ENCODE results near the gene GALNT9. TPM values are rescaled to one million over a fixed set of nuclear protein-coding genes. Genes with fewer than 3 reads are reported as not detected.

GALNT9 gene
- total RNA-seq, 1 experiment from 2014 or later = 2.6 TPM

DNA sequence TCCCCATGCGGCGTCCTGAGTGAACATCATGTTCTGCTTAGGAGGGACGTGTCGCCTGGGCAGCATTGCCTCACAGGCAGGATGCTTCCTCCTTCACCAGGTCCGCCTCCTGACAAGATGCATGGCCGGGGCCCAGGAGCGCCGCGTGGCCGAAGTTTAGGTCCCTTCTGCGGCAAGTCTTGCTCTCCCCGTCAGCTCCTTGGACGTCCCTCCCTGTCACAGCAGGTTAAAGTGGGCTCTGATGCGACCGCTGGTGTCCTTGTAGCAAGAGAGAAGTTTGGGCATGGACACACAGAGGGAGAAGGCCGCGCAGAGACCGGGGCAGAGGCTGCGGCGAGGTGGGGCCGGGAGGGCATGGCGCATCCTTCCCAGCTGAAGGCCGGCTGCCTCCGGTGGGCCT, 9.4 kb upstream of the GALNT9 start:
- ChIA-PET RAD21 (ENCODE audit: low non-redundant PET in 1 of 2, low total read pairs in 2 of 2, uncharacterized antibody in 2 of 2, unreplicated experiment in 2 of 2) (no interaction called here), CTCF (no interaction called here), POLR2A (no interaction called here)
- no peak for ATAC-seq
- no peaks in the 10 kb centered on the region for H4K20me1 ChIP-seq (ENCODE audit: insufficient read depth)
- H2AFZ ChIP-seq (ENCODE audit: low read depth, low read length, poor library complexity, severe bottlenecking) = no peak overlapping the region
- no peaks in the 10 kb centered on the region for H3K4me1 ChIP-seq (ENCODE audit: control insufficient read depth in 1 of 2, insufficient read depth in 2 of 2, low read length in 2 of 2)
- H3K36me3 ChIP-seq (ENCODE audit: control insufficient read depth in 1 of 2, insufficient read depth in 2 of 2, low read length in 2 of 2) = no peaks in the 10 kb centered on the region
- H3K9me3 ChIP-seq (ENCODE audit: control insufficient read depth in 1 of 2, insufficient read depth in 1 of 2, low read depth in 1 of 2, low read length in 2 of 2) = no peaks in the 10 kb centered on the region
- intact Hi-C loops (cut with micrococcal nuclease) = no loop called here
- no peak for DNase-seq (ENCODE audit: low read depth, low spot score)
- H3K9me2 ChIP-seq (ENCODE audit: insufficient read depth) = no peaks in the 10 kb centered on the region
- H3K27me3 ChIP-seq (ENCODE audit: insufficient read depth, low read length) = no peaks in the 10 kb centered on the region
- H3K4me3 ChIP-seq (replicated peaks in 1 of 2; ENCODE audit: low read depth in 1 of 2, low read length in 2 of 2) = no peak overlapping the region
- no peak overlapping the region for H3K4me2 ChIP-seq (ENCODE audit: low read length)
- no TSS peak for BruUV-seq (replicated peaks)
- H3K27ac ChIP-seq (ENCODE audit: low read depth, low read length) = no peak overlapping the region
- H3K79me2 ChIP-seq (ENCODE audit: insufficient read depth, low read length) = no peaks in the 10 kb centered on the region
- TF ChIP-seq RAD21 (IDR thresholded peaks at IDR 0.05; ENCODE audit: low read depth) = no peak
- TF ChIP-seq EZH2 (IDR thresholded peaks at IDR 0.05) = no peak
- TF ChIP-seq SP1 (IDR thresholded peaks at IDR 0.05; ENCODE audit: low read depth) = no peak
- no peak for TF ChIP-seq POLR2A (IDR thresholded peaks at IDR 0.05; ENCODE audit: borderline replicate concordance, extremely low read depth, insufficient read depth, insufficient read length)
- TF ChIP-seq YY1 (IDR thresholded peaks at IDR 0.05; ENCODE audit: extremely low read depth, insufficient replicate concordance, low read depth, low read length) = no peak
- no peak for TF ChIP-seq EZH2phosphoT487 (IDR thresholded peaks at IDR 0.05; ENCODE audit: borderline replicate concordance)
- H3K9ac ChIP-seq (ENCODE audit: low read length) = no peak overlapping the region

DNA sequence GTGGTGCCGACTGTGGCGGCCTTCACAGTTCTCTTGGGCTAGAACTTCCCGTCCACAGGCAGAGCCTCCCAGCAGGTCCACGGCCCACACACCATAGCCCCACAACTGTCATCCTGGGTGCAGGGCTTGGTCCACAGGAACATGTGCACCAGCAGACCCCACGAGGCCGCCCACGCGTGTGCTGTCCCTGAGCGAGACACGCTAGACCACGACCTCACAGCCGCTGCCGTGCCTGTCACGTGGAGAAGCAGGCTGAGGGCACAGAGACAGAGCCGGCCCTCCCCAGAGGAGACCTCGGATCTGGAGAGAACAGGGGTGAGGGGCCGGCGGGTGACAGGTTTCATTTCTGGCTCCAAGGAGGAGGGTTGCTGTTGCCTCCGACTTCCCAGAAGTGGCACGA, 8.9 kb upstream of the GALNT9 start:
- intact Hi-C loops (cut with micrococcal nuclease) = no loop called here
- no peaks in the 10 kb centered on the region for H3K4me1 ChIP-seq (ENCODE audit: control insufficient read depth in 1 of 2, insufficient read depth in 2 of 2, low read length in 2 of 2)
- no peak for TF ChIP-seq SRF (IDR thresholded peaks at IDR 0.05; ENCODE audit: low read depth)
- TF ChIP-seq, protein P1, sequence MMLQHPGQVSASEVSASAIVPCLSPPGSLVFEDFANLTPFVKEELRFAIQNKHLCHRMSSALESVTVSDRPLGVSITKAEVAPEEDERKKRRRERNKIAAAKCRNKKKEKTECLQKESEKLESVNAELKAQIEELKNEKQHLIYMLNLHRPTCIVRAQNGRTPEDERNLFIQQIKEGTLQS (IDR thresholded peaks at IDR 0.05) = no peak
- H3K9me2 ChIP-seq (ENCODE audit: insufficient read depth) = no peaks in the 10 kb centered on the region
- no peak overlapping the region for H3K4me3 ChIP-seq (replicated peaks in 1 of 2; ENCODE audit: low read depth in 1 of 2, low read length in 2 of 2)
- no peak overlapping the region for H2AFZ ChIP-seq (ENCODE audit: low read depth, low read length, poor library complexity, severe bottlenecking)
- no peak overlapping the region for H3K4me2 ChIP-seq (ENCODE audit: low read length)
- H3K79me2 ChIP-seq (ENCODE audit: insufficient read depth, low read length) = no peaks in the 10 kb centered on the region
- ChIA-PET RAD21 (ENCODE audit: low non-redundant PET in 1 of 2, low total read pairs in 2 of 2, uncharacterized antibody in 2 of 2, unreplicated experiment in 2 of 2) (no interaction called here), POLR2A (no interaction called here), CTCF (no interaction called here)
- H3K27ac ChIP-seq (ENCODE audit: low read depth, low read length) = no peak overlapping the region
- no peak for ATAC-seq
- no peaks in the 10 kb centered on the region for H3K36me3 ChIP-seq (ENCODE audit: control insufficient read depth in 1 of 2, insufficient read depth in 2 of 2, low read length in 2 of 2)
- no peaks in the 10 kb centered on the region for H3K27me3 ChIP-seq (ENCODE audit: insufficient read depth, low read length)
- H3K9me3 ChIP-seq (ENCODE audit: control insufficient read depth in 1 of 2, insufficient read depth in 1 of 2, low read depth in 1 of 2, low read length in 2 of 2) = no peaks in the 10 kb centered on the region
- no peak for DNase-seq (ENCODE audit: low read depth, low spot score)
- no TSS peak for BruUV-seq (replicated peaks)
- no peaks in the 10 kb centered on the region for H4K20me1 ChIP-seq (ENCODE audit: insufficient read depth)
- no peak overlapping the region for H3K9ac ChIP-seq (ENCODE audit: low read length)

Measured in HCT116 (cell line).